ENCODE measurements around the gene LRSAM1. TPM values are rescaled to one million over a fixed set of nuclear protein-coding genes. Genes with fewer than 3 reads are reported as not detected.
A peak's percentile ranks its signal among the peaks of the same experiment; 100 is the strongest.

LRSAM1 gene
- total and polyA plus RNA-seq, 9 of the 15 experiments (the other 6 are each of a cell fraction or from before 2014, with no cell fraction given), result 0.07 to 16.2 (median 4.7) TPM

- TF ChIP-seq ZBTB33 (CRISPR knock-in tag; IDR thresholded peaks at IDR 0.05), result peak; percentile 81
- no peak for TF ChIP-seq ETS2 (tag; IDR thresholded peaks at IDR 0.05; ENCODE audit: borderline replicate concordance, poor library complexity, severe bottlenecking)
- no peak for TF ChIP-seq CBX8 (IDR thresholded peaks at IDR 0.05; ENCODE audit: borderline replicate concordance, extremely low read depth, low read depth, low read length, poor library complexity, severe bottlenecking)
- no peak for TF ChIP-seq ZBTB17 (CRISPR knock-in tag; IDR thresholded peaks at IDR 0.05)
- TF ChIP-seq ETV6 (IDR thresholded peaks at IDR 0.05; ENCODE audit: borderline replicate concordance in 1 of 2, low read depth in 2 of 2, low read length in 1 of 2), result no peak
- no peak for TF ChIP-seq ETV6 (CRISPR knock-in tag; IDR thresholded peaks at IDR 0.05; ENCODE audit: borderline replicate concordance)
- TF ChIP-seq SLC30A9 (CRISPR knock-in tag; IDR thresholded peaks at IDR 0.05), result no peak
- no peak for TF ChIP-seq ARNT (IDR thresholded peaks at IDR 0.05)
- TF ChIP-seq SIN3B (IDR thresholded peaks at IDR 0.05; ENCODE audit: low read depth), result no peak
- no peak for TF ChIP-seq RFX1 (IDR thresholded peaks at IDR 0.05)
- no peak for TF ChIP-seq LARP7 (IDR thresholded peaks at IDR 0.05)
- no peak for TF ChIP-seq SMAD2 (IDR thresholded peaks at IDR 0.05; ENCODE audit: low read depth, low read length)
- TF ChIP-seq ESRRA (IDR thresholded peaks at IDR 0.05; ENCODE audit: borderline replicate concordance, low read depth), result peak; percentile 89
- TF ChIP-seq NR2C1 (IDR thresholded peaks at IDR 0.05), result peak; percentile 53; the same call in 1 of the 2 replicates
- peak; percentile 67 for TF ChIP-seq NR2C1 (tag; IDR thresholded peaks at IDR 0.05)
- no peak for TF ChIP-seq BCLAF1 (IDR thresholded peaks at IDR 0.05; ENCODE audit: borderline replicate concordance in 1 of 2, control insufficient read depth in 1 of 2, low read depth in 2 of 2, low read length in 1 of 2)
- TF ChIP-seq SIN3A (IDR thresholded peaks at IDR 0.05; ENCODE audit: borderline replicate concordance in 2 of 2, control insufficient read depth in 1 of 2, low read depth in 2 of 2, low read length in 2 of 2), result no peak
- TF ChIP-seq ZBTB7A (IDR thresholded peaks at IDR 0.05; ENCODE audit: borderline replicate concordance, control insufficient read depth, low read depth, low read length), result no peak
- TF ChIP-seq IRF2 (CRISPR knock-in tag; IDR thresholded peaks at IDR 0.05), result no peak
- peak; percentile 81 for TF ChIP-seq BHLHE40 (IDR thresholded peaks at IDR 0.05; ENCODE audit: low read length)
- TF ChIP-seq U2AF1 (optimal IDR thresholded peaks at IDR 0.05; ENCODE audit: low read depth, low read length), result no peak
- TF ChIP-seq CREB5 (CRISPR knock-in tag; IDR thresholded peaks at IDR 0.05), result no peak
Observed at GRCh38 chr9:127509261-127509954, 58.1 kb downstream of the LRSAM1 start (continued).

All from K562 (cell line).